K562 (cell line): ENCODE measurements around the gene BDH1.

Experiments
- MEF2D ChIP-seq: conservative IDR thresholded peaks from 2 replicates; pipeline ENCODE4 v1.6.1; 2016; ENCODE audit warnings: low read depth, missing genetic modification characterization, missing compliant biosample characterization
- MYNN ChIP-seq, 2 experiments: sonication (generic); formaldehyde crosslinking in 1 of 2; IDR thresholded peaks; 2 replicates each; pipeline versions ENCODE4 v1.5.0 to v1.6.1; 2016 to 2020; ENCODE audit warnings: antibody characterized with exemption in 1 of 2, missing genetic modification reagents in 1 of 2
- POLR2AphosphoS5 ChIP-seq: IDR thresholded peaks from 2 replicates; pipeline ENCODE4 v1.6.1; 2011; ENCODE audit warnings: mild to moderate bottlenecking, low read depth, low read length, moderate library complexity; ENCODE audit not compliant: control insufficient read depth, insufficient read depth
- RFX5 ChIP-seq: IDR thresholded peaks from 2 replicates; pipeline ENCODE4 v1.6.1; 2011; ENCODE audit warnings: low read depth, mild to moderate bottlenecking, improper control_type of control experiment, low read length
- RHOXF2B ChIP-seq: fragments of 250-450 bp; sonication (Bioruptor Pico); conservative IDR thresholded peaks from 2 replicates; pipeline ENCODE4 v1.5.1; 2021
- TEAD4 ChIP-seq, 2 experiments: sonication (generic) in 1 of 2; formaldehyde crosslinking in 1 of 2; IDR thresholded peaks; 2 replicates each; pipeline versions ENCODE4 v1.6.1 to v1.8.0; 2012 to 2022; ENCODE audit warnings: borderline replicate concordance in 1 of 2, inconsistent platforms in 1 of 2, low read length in 1 of 2, mild to moderate bottlenecking in 1 of 2, missing genetic modification reagents in 1 of 2
- ZBTB7A ChIP-seq: IDR thresholded peaks from 2 replicates; pipeline ENCODE4 v1.6.1; 2011; ENCODE audit warnings: low read depth, mild to moderate bottlenecking, low read length, moderate library complexity, borderline replicate concordance; ENCODE audit not compliant: control insufficient read depth
- ZNF518B ChIP-seq: fragments of 250-450 bp; sonication (Bioruptor Pico); IDR thresholded peaks from 2 replicates; pipeline ENCODE4 v1.5.0; 2021; ENCODE audit warnings: mild to moderate bottlenecking, moderate library complexity
- TF ChIP-seq, protein P1 (sequence below): fragments of 250-450 bp; sonication (Bioruptor Pico); IDR thresholded peaks from 2 replicates; pipeline ENCODE4 v1.5.1; 2021; ENCODE audit warnings: mild to moderate bottlenecking

- no peak for TF ChIP-seq POLR2AphosphoS5
- TF ChIP-seq ZBTB7A, result no peak
- TF ChIP-seq ZNF518B, result no peak
- TF ChIP-seq TEAD4 (IDR thresholded peaks at IDR 0.05; ENCODE audit: low read length), result no peak
- TF ChIP-seq TEAD4 (CRISPR knock-in tag; IDR thresholded peaks at IDR 0.05; ENCODE audit: borderline replicate concordance), result no peak
- TF ChIP-seq RFX5, result no peak
- TF ChIP-seq MYNN (IDR thresholded peaks at IDR 0.05), result no peak
- TF ChIP-seq MYNN (CRISPR knock-in tag; IDR thresholded peaks at IDR 0.05), result no peak
- TF ChIP-seq RHOXF2B, result no peak
- TF ChIP-seq, protein P1, sequence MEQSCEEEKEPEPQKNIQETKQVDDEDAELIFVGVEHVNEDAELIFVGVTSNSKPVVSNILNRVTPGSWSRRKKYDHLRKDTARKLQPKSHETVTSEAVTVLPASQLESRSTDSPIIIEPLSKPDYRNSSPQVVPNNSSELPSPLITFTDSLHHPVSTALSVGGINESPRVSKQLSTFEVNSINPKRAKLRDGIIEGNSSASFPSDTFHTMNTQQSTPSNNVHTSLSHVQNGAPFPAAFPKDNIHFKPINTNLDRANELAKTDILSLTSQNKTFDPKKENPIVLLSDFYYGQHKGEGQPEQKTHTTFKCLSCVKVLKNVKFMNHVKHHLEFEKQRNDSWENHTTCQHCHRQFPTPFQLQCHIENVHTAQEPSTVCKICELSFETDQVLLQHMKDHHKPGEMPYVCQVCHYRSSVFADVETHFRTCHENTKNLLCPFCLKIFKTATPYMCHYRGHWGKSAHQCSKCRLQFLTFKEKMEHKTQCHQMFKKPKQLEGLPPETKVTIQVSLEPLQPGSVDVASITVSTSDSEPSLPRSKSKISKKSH (CRISPR knock-in tag), result no peak
- no peak for TF ChIP-seq MEF2D (tag)
Measured at GRCh38 chr3:197472151-197472550, 83.6 kb downstream of the BDH1 start.
